ENCODE results near the gene PARD6A.

GRCh38 chr16:67707790-67708189 lies 47.0 kb downstream of the PARD6A start:
- TF ChIP-seq CTCF (IDR thresholded peaks at IDR 0.05) (no peak), POLR2AphosphoS5 (IDR thresholded peaks at IDR 0.05) (no peak), POLR2A (IDR thresholded peaks at IDR 0.05; ENCODE audit: low read depth) (no peak), EP300 (IDR thresholded peaks at IDR 0.05) (no peak)
